GM19043 (cell line): Measurements from ENCODE around the gene NKX2-4.

ENCODE experiments used
- ATAC-seq: cut with Tn5 transposase; IDR thresholded peaks from one replicate; pipeline ENCODE4 v1.9.1; 2021; ENCODE audit warnings: low read depth; ENCODE audit not compliant: unreplicated experiment

The NKX2-4 gene

DNA sequence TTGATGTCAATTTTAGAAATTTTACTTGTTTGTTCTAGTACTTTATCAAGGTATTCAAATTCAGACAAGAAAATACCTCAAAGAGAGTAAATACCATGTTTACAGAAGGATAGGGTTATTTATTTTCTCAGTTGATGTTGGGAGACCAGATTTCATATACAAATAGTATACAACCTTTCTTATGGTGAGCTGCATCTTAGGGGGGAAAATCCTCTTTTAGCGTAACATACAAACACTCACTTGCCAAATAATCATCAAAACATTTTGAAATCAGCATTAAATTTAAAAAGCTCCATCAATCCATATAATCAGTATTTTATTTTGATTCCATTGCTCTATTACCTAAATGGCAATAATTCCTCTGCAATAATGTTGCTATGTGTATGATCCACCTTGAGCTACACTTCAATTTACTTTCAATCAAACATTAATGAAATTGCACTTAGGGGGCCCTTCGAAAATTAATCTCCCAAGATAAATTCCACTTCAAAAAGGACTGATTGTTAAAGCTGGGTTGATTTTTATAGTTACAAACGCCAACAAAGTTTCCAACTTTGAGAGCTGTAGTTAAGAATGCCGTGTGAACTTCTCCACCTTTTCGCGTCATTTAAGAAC lies 2.2 kb downstream of the NKX2-4 start:
- no peak for ATAC-seq

DNA sequence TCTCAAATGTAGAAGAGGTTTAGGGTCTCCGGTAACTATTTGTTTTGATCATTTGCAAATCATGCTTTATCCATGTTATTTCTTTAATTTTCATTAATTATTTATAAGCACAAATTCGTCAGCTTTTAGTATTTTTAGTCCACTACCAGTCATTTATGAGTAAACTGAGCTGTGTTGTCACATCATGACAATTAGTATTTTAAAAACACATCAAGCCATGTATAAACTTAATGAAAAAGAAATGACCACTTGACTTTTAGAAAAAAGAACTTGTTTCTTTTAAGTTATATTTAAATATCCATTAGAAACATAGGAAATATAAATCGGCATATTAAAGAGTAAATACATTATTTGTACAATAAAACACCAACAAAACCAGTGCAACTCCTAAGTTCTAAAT lies 2.8 kb downstream of the NKX2-4 start:
- no peak for ATAC-seq

GRCh38 chr20:21393816-21394519 lies 3.4 kb downstream of the NKX2-4 start:
- no peak for ATAC-seq

GRCh38 chr20:21393166-21393565 lies 4.2 kb downstream of the NKX2-4 start:
- ATAC-seq = no peak

- no peak for ATAC-seq
These were observed 5.4 kb downstream of the NKX2-4 start for GRCh38 chr20:21391972-21392352.

GRCh38 chr20:21391185-21391971 lies 5.9 kb downstream of the NKX2-4 start:
- no peak for ATAC-seq

GRCh38 chr20:21390768-21391167 lies 6.6 kb downstream of the NKX2-4 start:
- ATAC-seq = no peak

- no peak for ATAC-seq
These were observed 8.0 kb downstream of the NKX2-4 start for GRCh38 chr20:21389368-21389767.

- ATAC-seq = no peak
These were observed 8.8 kb downstream of the NKX2-4 start for GRCh38 chr20:21388566-21388965.

GRCh38 chr20:21387528-21387927 lies 9.8 kb downstream of the NKX2-4 start:
- ATAC-seq = no peak

- no peak for ATAC-seq
These were observed 11.2 kb downstream of the NKX2-4 start for GRCh38 chr20:21386111-21386510.

DNA sequence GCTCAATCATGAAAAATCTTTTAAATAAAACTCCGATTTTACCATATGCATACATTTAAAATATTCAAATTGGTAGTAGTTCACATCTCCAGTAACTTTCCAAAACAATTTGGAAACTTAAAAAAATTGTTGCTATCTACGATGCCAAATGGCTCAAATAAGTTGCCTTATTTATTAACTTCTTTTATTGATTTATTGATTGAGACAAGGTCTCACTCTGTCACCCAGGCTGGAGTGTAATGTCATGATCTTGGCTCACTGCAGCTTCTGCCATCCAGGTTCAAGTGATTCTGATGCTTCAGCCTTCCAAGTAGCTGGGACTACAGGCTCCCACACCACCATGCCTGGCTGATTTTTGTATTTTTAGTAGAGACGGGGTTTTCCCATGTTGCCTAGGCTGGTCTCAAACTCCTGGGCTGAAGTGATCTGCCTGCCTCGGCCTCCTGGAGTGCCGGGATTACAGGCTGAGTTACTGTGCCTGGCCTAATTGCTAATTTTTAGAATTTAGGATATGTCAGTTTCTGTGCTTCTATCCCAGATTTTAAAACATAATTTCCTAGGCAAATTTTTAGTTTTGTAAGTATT lies 12.9 kb downstream of the NKX2-4 start:
- ATAC-seq = no peak

DNA sequence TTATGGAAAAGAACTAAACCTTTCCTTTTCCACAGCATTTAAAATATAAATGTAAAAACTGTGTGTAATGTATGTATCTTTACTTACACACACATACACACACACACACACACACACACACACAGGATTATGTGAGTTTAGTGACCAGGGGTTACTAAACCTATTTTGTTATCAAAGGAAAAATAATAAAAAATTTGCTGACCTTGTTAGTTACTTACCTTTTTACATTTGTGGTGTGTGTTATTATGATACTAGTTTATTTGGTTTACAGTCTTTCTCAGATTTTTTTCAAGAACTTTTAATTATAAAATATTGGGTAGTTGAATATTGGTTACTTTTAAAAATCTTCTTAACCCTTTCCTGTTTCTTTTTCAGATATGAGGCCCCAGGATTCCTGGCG lies 15.7 kb downstream of the NKX2-4 start:
- no peak for ATAC-seq

- no peak for ATAC-seq
These were observed 16.6 kb downstream of the NKX2-4 start for GRCh38 chr20:21380711-21381110.

DNA sequence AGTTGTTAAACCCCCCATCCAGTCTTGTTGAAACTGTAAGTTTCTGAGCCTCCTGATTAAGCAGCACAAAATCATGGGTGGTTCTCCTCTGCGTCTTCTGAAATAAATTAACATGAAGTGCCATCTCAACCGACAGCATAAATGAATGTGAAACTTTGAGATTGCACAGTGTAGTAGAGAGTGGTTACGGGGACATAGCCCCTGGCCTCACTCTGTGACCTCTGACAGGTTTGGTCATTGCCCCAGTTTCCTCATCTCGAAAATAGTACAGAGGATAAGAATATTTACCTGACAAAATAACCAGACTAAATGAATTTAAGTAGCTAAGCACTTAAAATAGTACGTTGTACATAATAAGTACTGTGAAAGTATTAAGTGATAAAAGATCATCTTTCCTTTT lies 19.1 kb downstream of the NKX2-4 start:
- ATAC-seq = no peak

DNA sequence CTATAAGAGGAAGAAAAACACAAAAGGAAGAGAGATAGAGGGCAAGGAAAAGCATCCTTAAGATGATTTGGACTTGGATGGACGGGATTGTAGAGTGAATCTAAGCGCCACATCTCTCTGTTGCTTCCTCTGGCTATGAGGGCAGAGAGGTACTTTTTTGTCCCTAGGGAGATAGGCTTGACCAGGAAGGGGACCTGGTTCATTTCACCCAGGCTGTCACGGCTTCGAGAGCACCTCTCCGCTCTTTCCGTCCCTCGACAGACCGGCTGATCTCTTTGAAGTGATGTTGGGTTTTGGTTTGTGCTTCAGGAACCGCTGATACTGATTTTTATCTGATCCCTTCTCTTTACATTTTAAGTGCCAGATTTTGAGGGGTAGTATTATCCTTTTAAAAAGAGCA lies 19.6 kb downstream of the NKX2-4 start:
- ATAC-seq = no peak

DNA sequence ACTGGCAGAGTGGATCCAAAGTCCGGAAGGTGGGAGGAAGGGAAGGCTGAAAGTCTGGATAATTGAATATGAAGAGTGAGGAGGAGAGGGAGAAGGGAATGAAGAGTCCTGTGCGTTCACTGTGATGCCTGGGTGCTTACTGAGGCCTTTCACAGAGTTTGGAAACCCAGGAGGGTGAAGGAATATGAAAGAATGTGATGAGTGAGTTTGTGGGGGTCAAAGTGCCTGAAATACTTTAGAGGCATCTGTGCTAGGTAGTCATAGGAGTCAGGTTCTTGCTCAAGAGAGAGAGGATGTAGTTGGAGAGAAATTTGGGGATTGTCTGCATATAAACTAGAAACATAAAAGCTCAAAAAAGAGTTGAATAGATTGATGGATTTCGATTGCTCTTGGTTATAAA lies 20.7 kb downstream of the NKX2-4 start:
- no peak for ATAC-seq

GRCh38 chr20:21373436-21373835 lies 23.9 kb downstream of the NKX2-4 start:
- ATAC-seq = no peak

GRCh38 chr20:21372016-21372415 lies 25.3 kb downstream of the NKX2-4 start:
- no peak for ATAC-seq

DNA sequence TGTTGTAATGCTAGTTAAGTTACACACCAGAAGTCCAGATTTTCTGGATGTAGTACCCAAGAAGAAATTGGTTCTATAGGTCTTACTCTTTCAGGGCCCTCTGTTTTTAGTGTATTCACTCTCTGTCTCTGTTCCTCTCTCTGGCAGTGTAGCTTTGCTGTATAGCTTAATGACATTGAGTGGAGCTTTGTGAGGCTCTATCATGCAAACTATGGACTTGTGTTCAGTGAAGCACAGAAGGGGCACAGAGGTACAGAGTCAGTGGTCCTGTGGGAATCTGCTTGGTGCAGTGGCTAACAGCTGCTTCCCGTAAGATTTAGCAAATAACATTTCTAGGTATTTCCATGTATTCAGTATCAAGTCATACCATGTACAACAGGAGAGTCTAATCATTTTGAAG lies 26.1 kb downstream of the NKX2-4 start:
- no peak for ATAC-seq

- no peak for ATAC-seq
These were observed 28.5 kb downstream of the NKX2-4 start for GRCh38 chr20:21368791-21369190.
